A673 (cell line): ENCODE results near the gene AMZ1.

ENCODE experiments used
- CTCF ChIP-seq: fragments of 300-800, 200-600 bp; sonication (generic); conservative IDR thresholded peaks from 2 replicates; pipeline ENCODE4 v1.5.1; 2017; ENCODE audit warnings: low read depth, mild to moderate bottlenecking, antibody characterized with exemption, low read length, moderate library complexity, mixed read lengths
- EZH2 ChIP-seq: fragments of 200-600 bp; sonication (generic); IDR thresholded peaks from 2 replicates; pipeline ENCODE4 v1.6.1; 2017; ENCODE audit warnings: borderline replicate concordance, low read depth, mild to moderate bottlenecking, mixed read lengths, antibody characterized with exemption, low read length; ENCODE audit not compliant: poor library complexity, severe bottlenecking

DNA sequence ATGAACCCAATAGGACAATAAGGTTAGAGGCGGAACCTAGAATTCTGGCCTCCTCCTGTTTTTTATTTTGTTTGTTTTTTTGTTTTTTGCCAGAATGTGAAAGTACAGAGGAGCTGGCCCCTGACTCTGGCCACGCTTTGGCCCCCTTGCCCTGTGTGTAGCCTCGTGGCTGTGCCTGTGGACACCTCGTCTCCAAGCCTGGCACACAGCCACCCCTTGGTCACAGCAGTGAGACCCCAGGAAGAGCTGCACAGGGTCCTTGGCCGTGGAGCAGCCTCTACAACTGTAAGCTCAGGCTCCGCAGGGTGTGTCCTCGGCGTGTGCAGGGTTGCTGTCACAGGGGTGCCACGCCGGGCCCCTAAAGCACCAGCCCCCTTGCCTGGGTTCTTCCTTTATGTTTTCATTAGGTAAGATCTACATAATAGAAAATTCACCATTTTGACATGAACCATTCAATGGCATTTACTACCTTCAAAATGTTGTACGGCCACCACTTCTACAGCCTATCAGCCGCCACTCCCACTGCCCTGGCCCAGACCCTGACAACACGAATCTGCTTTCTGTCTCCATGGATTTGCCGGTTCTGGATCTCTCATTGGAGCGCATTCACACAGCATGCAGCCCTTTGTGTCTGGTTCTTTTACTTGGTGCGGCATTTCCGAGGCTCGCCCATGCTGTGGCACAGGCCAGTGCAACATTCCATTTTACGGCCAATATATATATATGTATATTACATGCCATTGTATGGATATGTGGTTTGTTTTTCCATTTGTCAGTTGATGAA lies 51.0 kb downstream of the AMZ1 start:
- TF ChIP-seq CTCF (no peak), EZH2 (no peak)
